Measurements from ENCODE around the gene SLC2A4RG. TPM values are rescaled to one million over a fixed set of nuclear protein-coding genes. Genes with fewer than 3 reads are reported as not detected.

SLC2A4RG gene
- total RNA-seq, 1 donor: 17.1 TPM

GRCh38 chr20:63781181-63781580 is 41.6 kb downstream of the SLC2A4RG start:
- H3K4me3 ChIP-seq (ENCODE audit: low read length): no peak overlapping the region
- H3K27me3 ChIP-seq (ENCODE audit: insufficient read depth, low read length): no peaks in the 10 kb centered on the region
- no peaks in the 10 kb centered on the region for H3K9me3 ChIP-seq (ENCODE audit: low read depth, low read length)
- no peaks in the 10 kb centered on the region for H3K4me1 ChIP-seq (ENCODE audit: insufficient read depth, low read length)

- Histone ChIP-seq H3K27me3 (ENCODE audit: insufficient read depth, low read length) (no peaks in the 10 kb centered on the region), H3K4me1 (ENCODE audit: insufficient read depth, low read length) (no peaks in the 10 kb centered on the region), H3K4me3 (ENCODE audit: low read length) (no peak overlapping the region)
Observed at GRCh38 chr20:63782051-63782471, 42.5 kb downstream of the SLC2A4RG start.

GRCh38 chr20:63782521-63782971 is 43.0 kb downstream of the SLC2A4RG start:
- Histone ChIP-seq H3K9me3 (ENCODE audit: low read depth, low read length) (no peaks in the 10 kb centered on the region), H3K27me3 (ENCODE audit: insufficient read depth, low read length) (no peaks in the 10 kb centered on the region), H3K4me1 (ENCODE audit: insufficient read depth, low read length) (no peaks in the 10 kb centered on the region), H3K4me3 (ENCODE audit: low read length) (no peak overlapping the region)

More at GRCh38 chr20:63782051-63782471, 42.5 kb downstream of the SLC2A4RG start:
- H3K9me3 ChIP-seq (ENCODE audit: low read depth, low read length): no peaks in the 10 kb centered on the region

- Histone ChIP-seq H3K9me3 (ENCODE audit: low read depth, low read length) (no peaks in the 10 kb centered on the region), H3K4me3 (ENCODE audit: low read length) (no peak overlapping the region), H3K27me3 (ENCODE audit: insufficient read depth, low read length) (no peaks in the 10 kb centered on the region), H3K4me1 (ENCODE audit: insufficient read depth, low read length) (no peaks in the 10 kb centered on the region)
Observed at GRCh38 chr20:63783970-63784369, 44.4 kb downstream of the SLC2A4RG start.

GRCh38 chr20:63785691-63786131 is 46.1 kb downstream of the SLC2A4RG start:
- Histone ChIP-seq H3K9me3 (ENCODE audit: low read depth, low read length) (no peaks in the 10 kb centered on the region), H3K27me3 (ENCODE audit: insufficient read depth, low read length) (no peaks in the 10 kb centered on the region), H3K4me3 (ENCODE audit: low read length) (no peak overlapping the region), H3K4me1 (ENCODE audit: insufficient read depth, low read length) (no peaks in the 10 kb centered on the region)

GRCh38 chr20:63787302-63787701 is 47.7 kb downstream of the SLC2A4RG start:
- Histone ChIP-seq H3K4me1 (ENCODE audit: insufficient read depth, low read length) (no peaks in the 10 kb centered on the region), H3K27me3 (ENCODE audit: insufficient read depth, low read length) (no peaks in the 10 kb centered on the region), H3K9me3 (ENCODE audit: low read depth, low read length) (no peaks in the 10 kb centered on the region), H3K4me3 (ENCODE audit: low read length) (no peak overlapping the region)

GRCh38 chr20:63787749-63788148 is 48.2 kb downstream of the SLC2A4RG start:
- no peaks in the 10 kb centered on the region for H3K9me3 ChIP-seq (ENCODE audit: low read depth, low read length)
- H3K27me3 ChIP-seq (ENCODE audit: insufficient read depth, low read length): no peaks in the 10 kb centered on the region
- no peaks in the 10 kb centered on the region for H3K4me1 ChIP-seq (ENCODE audit: insufficient read depth, low read length)
- no peak overlapping the region for H3K4me3 ChIP-seq (ENCODE audit: low read length)

GRCh38 chr20:63789836-63790571 is 50.4 kb downstream of the SLC2A4RG start:
- no peaks in the 10 kb centered on the region for H3K27me3 ChIP-seq (ENCODE audit: insufficient read depth, low read length)

GRCh38 chr20:63790572-63791168 is 51.1 kb downstream of the SLC2A4RG start:
- no peak overlapping the region for H3K4me3 ChIP-seq (ENCODE audit: low read length)
- H3K4me1 ChIP-seq (ENCODE audit: insufficient read depth, low read length): no peaks in the 10 kb centered on the region
- no peaks in the 10 kb centered on the region for H3K9me3 ChIP-seq (ENCODE audit: low read depth, low read length)
- no peaks in the 10 kb centered on the region for H3K27me3 ChIP-seq (ENCODE audit: insufficient read depth, low read length)

More at GRCh38 chr20:63789836-63790571, 50.4 kb downstream of the SLC2A4RG start:
- Histone ChIP-seq H3K4me1 (ENCODE audit: insufficient read depth, low read length) (no peaks in the 10 kb centered on the region), H3K9me3 (ENCODE audit: low read depth, low read length) (no peaks in the 10 kb centered on the region), H3K4me3 (ENCODE audit: low read length) (no peak overlapping the region)

- Histone ChIP-seq H3K27me3 (ENCODE audit: insufficient read depth, low read length) (no peaks in the 10 kb centered on the region), H3K9me3 (ENCODE audit: low read depth, low read length) (no peaks in the 10 kb centered on the region), H3K4me3 (ENCODE audit: low read length) (no peak overlapping the region)
Observed at GRCh38 chr20:63791497-63792156, 52.1 kb downstream of the SLC2A4RG start.

GRCh38 chr20:63792866-63793265 is 53.3 kb downstream of the SLC2A4RG start:
- no peaks in the 10 kb centered on the region for H3K4me1 ChIP-seq (ENCODE audit: insufficient read depth, low read length)
- H3K4me3 ChIP-seq (ENCODE audit: low read length): no peak overlapping the region
- no peaks in the 10 kb centered on the region for H3K9me3 ChIP-seq (ENCODE audit: low read depth, low read length)
- no peaks in the 10 kb centered on the region for H3K27me3 ChIP-seq (ENCODE audit: insufficient read depth, low read length)

More at GRCh38 chr20:63791497-63792156, 52.1 kb downstream of the SLC2A4RG start:
- H3K4me1 ChIP-seq (ENCODE audit: insufficient read depth, low read length): no peaks in the 10 kb centered on the region

Other genes starting within 250 kb of the SLC2A4RG start
- gene EEF1A2, start 240.7 kb upstream of the SLC2A4RG start, total RNA-seq: 0.73 TPM
- 57.6 TPM for gene PPDPF, start 219.0 kb upstream of the SLC2A4RG start, total RNA-seq
- gene PTK6, start 202.4 kb upstream of the SLC2A4RG start, total RNA-seq: 0.52 TPM
- gene SRMS, start 192.0 kb upstream of the SLC2A4RG start, total RNA-seq: not detected
- gene FNDC11, start 185.6 kb upstream of the SLC2A4RG start, total RNA-seq: 0.84 TPM
- 49.0 TPM for gene HELZ2, start 165.5 kb upstream of the SLC2A4RG start, total RNA-seq
- 27.1 TPM for gene GMEB2, start 112.7 kb upstream of the SLC2A4RG start, total RNA-seq
- gene STMN3, start 86.4 kb upstream of the SLC2A4RG start, total RNA-seq: 14.5 TPM
- gene RTEL1, start 81.5 kb upstream of the SLC2A4RG start, total RNA-seq: 5.7 TPM
- not detected for gene TNFRSF6B, start 43.1 kb upstream of the SLC2A4RG start, total RNA-seq
- gene ARFRP1, start 31.8 kb upstream of the SLC2A4RG start, total RNA-seq: 13.5 TPM
- gene ZGPAT, start 31.7 kb upstream of the SLC2A4RG start, total RNA-seq: 14.0 TPM
- 117 TPM for gene LIME1, start 3.1 kb upstream of the SLC2A4RG start, total RNA-seq
- 2.1 TPM for gene ZBTB46, start 91.5 kb downstream of the SLC2A4RG start, total RNA-seq
- gene ABHD16B, start 121.7 kb downstream of the SLC2A4RG start, total RNA-seq: not detected
- gene TPD52L2, start 125.5 kb downstream of the SLC2A4RG start, total RNA-seq: 54.8 TPM
- 26.0 TPM for gene DNAJC5, start 155.3 kb downstream of the SLC2A4RG start, total RNA-seq
- gene UCKL1, start 216.6 kb downstream of the SLC2A4RG start, total RNA-seq: 16.9 TPM
- 5.5 TPM for gene ZNF512B, start 230.2 kb downstream of the SLC2A4RG start, total RNA-seq
- 2.3 TPM for gene SAMD10, start 239.9 kb downstream of the SLC2A4RG start, total RNA-seq
- 36.6 TPM for gene PRPF6, start 241.4 kb downstream of the SLC2A4RG start, total RNA-seq